IMR-90 (cell line): ENCODE measurements around the gene TIFAB. TPM values are rescaled to one million over a fixed set of nuclear protein-coding genes. Genes with fewer than 3 reads are reported as not detected.

Experiments
- ATAC-seq: fragments of 200-7000 bp; cut with Tn5 transposase; 2 replicates; pipeline ENCODE4 v1.9.1; 2020; ENCODE audit warnings: low read depth, mild to moderate bottlenecking, moderate library complexity
- BruUV-seq: library from RNA; stranded (reverse); fragments of 400-500 nt; replicated peaks from 2 replicates; lab custom pipeline; 2021; lab: Mats Ljungman, UMichigan
- CTCF ChIA-PET: fragments of 300-600 bp; formaldehyde crosslinking; extraction: SDS; loops from one replicate; lab custom pipeline; 2021; ENCODE audit warnings: antibody characterized with exemption; lab: Yijun Ruan, JAX
- POLR2A ChIA-PET: fragments of 300-600 bp; sonication (Branson Sonifier 250); formaldehyde crosslinking; loops from one replicate; lab custom pipeline; 2022; ENCODE audit warnings: antibody characterized with exemption; ENCODE audit not compliant: unreplicated experiment; lab: Charles Lee
- DNase-seq: peaks from one replicate; pipeline ENCODE4 v3.0.0; 2013
- H2AFZ ChIP-seq: replicated peaks from 2 replicates; pipeline ENCODE3; 2013; ENCODE audit warnings: low read length, mild to moderate bottlenecking; ENCODE audit not compliant: poor library complexity
- H2AK5ac ChIP-seq: 2 replicates; pipeline ENCODE4 v1.6.1; 2013; ENCODE audit warnings: low read depth, low read length, inconsistent platforms
- H2AK9ac ChIP-seq: replicated peaks from 2 replicates; pipeline ENCODE3; 2013; ENCODE audit warnings: mild to moderate bottlenecking, low read depth, low read length, moderate library complexity; ENCODE audit not compliant: poor library complexity
- H2BK120ac ChIP-seq: 2 replicates; pipeline ENCODE4 v1.6.1; 2013; ENCODE audit warnings: low read depth, low read length, inconsistent platforms
- H2BK15ac ChIP-seq: 3 replicates; pipeline ENCODE4 v1.6.1; 2013; ENCODE audit warnings: low read depth, low read length, inconsistent platforms
- H2BK20ac ChIP-seq: 2 replicates; pipeline ENCODE4 v1.6.1; 2013; ENCODE audit warnings: low read depth, mild to moderate bottlenecking, inconsistent platforms, low read length, moderate library complexity
- H2BK5ac ChIP-seq: 2 replicates; pipeline ENCODE4 v1.6.1; 2013; ENCODE audit warnings: mild to moderate bottlenecking, low read depth, low read length, inconsistent platforms; ENCODE audit not compliant: poor library complexity, severe bottlenecking
- H3K14ac ChIP-seq: replicated peaks from 2 replicates; pipeline ENCODE4 v1.6.1; 2013; ENCODE audit warnings: low read depth, low read length, inconsistent platforms
- H3K18ac ChIP-seq: 2 replicates; pipeline ENCODE4 v1.6.1; 2013; ENCODE audit warnings: low read depth, low read length, control low read depth
- H3K23ac ChIP-seq: 2 replicates; pipeline ENCODE4 v1.6.1; 2013; ENCODE audit warnings: low read depth, low read length, inconsistent platforms
- H3K27ac ChIP-seq: 2 replicates; pipeline ENCODE4 v1.5.1; 2013; ENCODE audit warnings: mild to moderate bottlenecking, control low read depth, low read length; ENCODE audit not compliant: insufficient read depth
- H3K27me3 ChIP-seq: 2 replicates; pipeline ENCODE4 v1.6.1; 2013; ENCODE audit warnings: low read length; ENCODE audit not compliant: control insufficient read depth, insufficient read depth
- H3K36me3 ChIP-seq: 2 replicates; pipeline ENCODE4 v1.6.1; 2013; ENCODE audit warnings: low read length, mixed read lengths; ENCODE audit not compliant: control insufficient read depth, insufficient read depth
- H3K4ac ChIP-seq: 2 replicates; pipeline ENCODE4 v1.6.1; 2013; ENCODE audit warnings: low read depth, low read length, inconsistent platforms
- H3K4me1 ChIP-seq: 2 replicates; pipeline ENCODE4 v1.6.1; 2013; ENCODE audit warnings: low read length, mixed read lengths; ENCODE audit not compliant: control insufficient read depth, insufficient read depth
- H3K4me2 ChIP-seq: 2 replicates; pipeline ENCODE4 v1.6.1; 2013; ENCODE audit warnings: low read depth, mild to moderate bottlenecking, control low read depth, low read length, moderate library complexity
- H3K4me3 ChIP-seq: 2 replicates; pipeline ENCODE4 v1.5.1; 2013; ENCODE audit warnings: low read depth, mild to moderate bottlenecking, control low read depth, low read length, moderate library complexity; ENCODE audit not compliant: insufficient read depth
- H3K56ac ChIP-seq: 2 replicates; pipeline ENCODE4 v1.6.1; 2013; ENCODE audit warnings: low read length, inconsistent platforms; ENCODE audit not compliant: insufficient read depth; ENCODE audit errors: extremely low read depth
- H3K79me1 ChIP-seq, 2 experiments: 2 replicates each; pipeline ENCODE4 v1.6.1; 2013; ENCODE audit warnings: low read length in 2 of 2, inconsistent platforms in 1 of 2, low read depth in 1 of 2
- H3K9ac ChIP-seq: 2 replicates; pipeline ENCODE4 v1.6.1; 2013; ENCODE audit warnings: low read depth, low read length, control low read depth
- H3K9me1 ChIP-seq: 2 replicates; pipeline ENCODE4 v1.6.1; 2013; ENCODE audit warnings: low read length, inconsistent platforms; ENCODE audit not compliant: insufficient read depth
- H3K9me3 ChIP-seq: 2 replicates; pipeline ENCODE4 v1.6.1; 2013; ENCODE audit warnings: low read length; ENCODE audit not compliant: control insufficient read depth, insufficient read depth
- H4K20me1 ChIP-seq: 2 replicates; pipeline ENCODE4 v1.6.1; 2013; ENCODE audit warnings: low read length, inconsistent platforms; ENCODE audit not compliant: insufficient read depth
- H4K5ac ChIP-seq: 2 replicates; pipeline ENCODE4 v1.6.1; 2013; ENCODE audit warnings: mild to moderate bottlenecking, low read depth, low read length, control low read depth
- H4K8ac ChIP-seq, 2 experiments: 2 replicates each; pipeline ENCODE4 v1.6.1; 2013; ENCODE audit warnings: low read depth in 2 of 2, low read length in 2 of 2, control low read depth in 1 of 2, inconsistent platforms in 1 of 2
- H4K91ac ChIP-seq: 2 replicates; pipeline ENCODE4 v1.6.1; 2013; ENCODE audit warnings: low read depth, low read length, inconsistent platforms; ENCODE audit not compliant: insufficient read depth
- BHLHE40 ChIP-seq: fragments of 150-350 bp; IDR thresholded peaks from 2 replicates; pipeline ENCODE4 v1.6.1; 2016; ENCODE audit warnings: mild to moderate bottlenecking, low read depth, low read length
- CEBPB ChIP-seq: IDR thresholded peaks from 2 replicates; pipeline ENCODE4 v1.6.1; 2012; ENCODE audit warnings: low read depth, low read length, improper control_type of control experiment
- CHD1 ChIP-seq: IDR thresholded peaks from 2 replicates; pipeline ENCODE4 v1.6.1; 2012; ENCODE audit warnings: low read depth, low read length, improper control_type of control experiment
- FOS ChIP-seq: fragments of 150-350 bp; IDR thresholded peaks from 2 replicates; pipeline ENCODE4 v1.6.1; 2016; ENCODE audit warnings: low read depth, low read length
- MAFK ChIP-seq: IDR thresholded peaks from 2 replicates; pipeline ENCODE4 v1.6.1; 2012; ENCODE audit warnings: low read depth, low read length, improper control_type of control experiment
- WGBS, 2 experiments: methylation state at CpG; one replicate each; pipeline versions ENCODE4 v1.1.5 to v1.1.7; 2013; ENCODE audit warnings: missing lambda C conversion rate in 2 of 2; ENCODE audit not compliant: insufficient read length in 1 of 2; ENCODE audit errors: extremely low coverage in 2 of 2; 5-methylcytosine and 5-hydroxymethylcytosine counted together
- dilution Hi-C: fragments of 300-500 bp; cut with HindIII; formaldehyde crosslinking; loops from one replicate; pipeline ENCODE4 v1.14.3; 2018; ENCODE audit warnings: low sequenced_read_pairs; ENCODE audit not compliant: unreplicated experiment
- in situ Hi-C: fragments of 300-500 bp; cut with MboI; formaldehyde crosslinking; loops from 3 replicates; pipeline ENCODE4 v1.14.3; 2019; ENCODE audit warnings: low sequenced_read_pairs, inconsistent platforms, mixed read lengths
- intact Hi-C: fragments of 100-400 bp; cut with micrococcal nuclease; formaldehyde crosslinking; loops from 2 replicates; pipeline ENCODE4 v1.10.0; 2022
- polyA plus RNA-seq, 3 experiments: library from polyadenylated mRNA; depleted of rRNA; stranded (reverse); fragments of >200 nt; gene quantifications; 2 replicates each; pipeline ENCODE4 v1.2.3, GENCODE V29; 2012; ENCODE audit warnings: low replicate concordance in 1 of 3
- total RNA-seq: library from RNA; depleted of rRNA; stranded (reverse); fragments of >200 nt; gene quantifications from 2 replicates; pipeline ENCODE4 v1.2.3, GENCODE V29; 2012

The TIFAB gene
- total and polyA plus RNA-seq, 2 of the 4 experiments (the other 2 are of a cell fraction), result not detected

GRCh38 chr5:135433681-135434426, 18.3 kb downstream of the TIFAB start:
- Histone ChIP-seq H3K9ac (no peak overlapping the region), H3K4me3 (no peak overlapping the region), H4K91ac (peak overlapping the region; percentile 4; the same call in 1 of the 2 replicates), H2BK20ac (peak overlapping the region; percentile 81; the same call in 1 of the 2 replicates), H3K79me1 (no peaks in the 10 kb centered on the region), H2AK5ac (peak overlapping the region; percentile 89), H3K4me1 (peaks cover 24% of the 10 kb centered on the region), H3K23ac (peak overlapping the region; percentile 37; the same call in 1 of the 2 replicates), H4K8ac (peak overlapping the region; percentile 54 to 73; a peak in 2 of 4 replicates), H3K9me1 (peaks cover 17% of the 10 kb centered on the region), H3K9me3 (peaks cover under 1% of the 10 kb centered on the region), H3K27me3 (no peaks in the 10 kb centered on the region), H2BK120ac (peak overlapping the region; percentile 77), H4K5ac (peak overlapping the region; percentile 17), H2BK15ac (peak overlapping the region; percentile 39; the same call in 1 of the 3 replicates), H3K14ac (peak overlapping the region; percentile 42), H2AK9ac (peak overlapping the region; percentile 81), H3K4ac (peak overlapping the region; percentile 62), H3K56ac (no peak overlapping the region), H3K18ac (peak overlapping the region; percentile 31), H2AFZ (peak overlapping the region; percentile 91), H3K36me3 (no peaks in the 10 kb centered on the region), H4K20me1 (0 out of 2 replicates have a peak, but pooled peaks cover 3% of the 10 kb centered on the region), H3K27ac (peak overlapping the region; percentile 34; the same call in 1 of the 2 replicates), H3K4me2 (peak overlapping the region; percentile 10; the same call in 1 of the 2 replicates), H2BK5ac (peak overlapping the region; percentile 42)
- ChIA-PET POLR2A (interaction anchor here (0.7 kb wide), 1 partner anchor 34 kb away, joined by 3 read pairs; no protein-coding TSS in a partner anchor), CTCF (interaction anchor here (0.9 to 1.2 kb wide), 4 partner anchors 11 to 127 kb away, joined by 3 to 4 read pairs (median 3); no protein-coding TSS in a partner anchor)
- intact Hi-C loops (loop anchor here (10.0 kb wide), 1 partner anchor 229 kb away; no protein-coding TSS in a partner anchor), dilution Hi-C loops (no loop called here), in situ Hi-C loops (no loop called here)
- 57% methylated on average over 4 of the region's 12 CpGs; no CpG with 5 or more reads in 1 of the 2 experiments for WGBS, 2 experiments
- DNase-seq (peak; percentile 56), ATAC-seq (peak; percentile 22)
- no TSS peak for BruUV-seq
- TF ChIP-seq MAFK (no peak), CHD1 (no peak), FOS (0 out of 2 replicates have a peak, but pooled peaks have one; percentile 0), CEBPB (peak; percentile 85), BHLHE40 (no peak)
